ENCODE measurements around the gene ARNT2.
A peak's percentile ranks its signal among the peaks of the same experiment; 100 is the strongest.

The ARNT2 gene

GRCh38 chr15:80530737-80531365 lies 126.7 kb downstream of the ARNT2 start:
- Histone ChIP-seq H3K27me3 (ENCODE audit: control insufficient read depth, insufficient read depth, low read length) (no peaks in the 10 kb centered on the region), H3K9ac (ENCODE audit: low read depth, low read length) (no peak overlapping the region), H3K4me1 (ENCODE audit: control insufficient read depth, insufficient read depth, low read length) (peaks cover 6% of the 10 kb centered on the region), H3K9me3 (replicated peaks; ENCODE audit: low read length) (no peaks in the 10 kb centered on the region), H3K36me3 (ENCODE audit: insufficient read depth, low read length) (no peaks in the 10 kb centered on the region), H3K4me3 (ENCODE audit: low read length) (no peak overlapping the region), H3K4me2 (ENCODE audit: low read length) (no peak overlapping the region)

- H3K9ac ChIP-seq (ENCODE audit: low read depth, low read length) = no peak overlapping the region
- no peaks in the 10 kb centered on the region for H3K27me3 ChIP-seq (ENCODE audit: control insufficient read depth, insufficient read depth, low read length)
- no peak overlapping the region for H3K4me3 ChIP-seq (ENCODE audit: low read length)
- H3K4me2 ChIP-seq (ENCODE audit: low read length) = no peak overlapping the region
- H3K9me3 ChIP-seq (replicated peaks; ENCODE audit: low read length) = no peaks in the 10 kb centered on the region
- peaks cover 5% of the 10 kb centered on the region for H3K4me1 ChIP-seq (ENCODE audit: control insufficient read depth, insufficient read depth, low read length)
- no peaks in the 10 kb centered on the region for H3K36me3 ChIP-seq (ENCODE audit: insufficient read depth, low read length)
These were observed 127.2 kb downstream of the ARNT2 start for GRCh38 chr15:80531388-80531787.

- Histone ChIP-seq H3K9ac (ENCODE audit: low read depth, low read length) (no peak overlapping the region), H3K27me3 (ENCODE audit: control insufficient read depth, insufficient read depth, low read length) (no peaks in the 10 kb centered on the region), H3K9me3 (replicated peaks; ENCODE audit: low read length) (no peaks in the 10 kb centered on the region), H3K4me1 (ENCODE audit: control insufficient read depth, insufficient read depth, low read length) (peaks cover 3% of the 10 kb centered on the region), H3K36me3 (ENCODE audit: insufficient read depth, low read length) (no peaks in the 10 kb centered on the region), H3K4me3 (ENCODE audit: low read length) (no peak overlapping the region), H3K4me2 (ENCODE audit: low read length) (no peak overlapping the region)
These were observed 127.6 kb downstream of the ARNT2 start for GRCh38 chr15:80531796-80532195.

GRCh38 chr15:80533790-80534333 lies 129.7 kb downstream of the ARNT2 start:
- H3K4me3 ChIP-seq (ENCODE audit: low read length) = no peak overlapping the region
- H3K9me3 ChIP-seq (replicated peaks; ENCODE audit: low read length) = no peaks in the 10 kb centered on the region
- H3K4me2 ChIP-seq (ENCODE audit: low read length) = no peak overlapping the region
- H3K4me1 ChIP-seq (ENCODE audit: control insufficient read depth, insufficient read depth, low read length) = peaks cover 3% of the 10 kb centered on the region
- H3K27me3 ChIP-seq (ENCODE audit: control insufficient read depth, insufficient read depth, low read length) = no peaks in the 10 kb centered on the region
- H3K36me3 ChIP-seq (ENCODE audit: insufficient read depth, low read length) = no peaks in the 10 kb centered on the region
- no peak overlapping the region for H3K9ac ChIP-seq (ENCODE audit: low read depth, low read length)

GRCh38 chr15:80536231-80536630 lies 132.0 kb downstream of the ARNT2 start:
- Histone ChIP-seq H3K27me3 (ENCODE audit: control insufficient read depth, insufficient read depth, low read length) (no peaks in the 10 kb centered on the region), H3K9ac (ENCODE audit: low read depth, low read length) (no peak overlapping the region), H3K36me3 (ENCODE audit: insufficient read depth, low read length) (no peaks in the 10 kb centered on the region), H3K4me3 (ENCODE audit: low read length) (no peak overlapping the region), H3K9me3 (replicated peaks; ENCODE audit: low read length) (no peaks in the 10 kb centered on the region), H3K4me2 (ENCODE audit: low read length) (no peak overlapping the region), H3K4me1 (ENCODE audit: control insufficient read depth, insufficient read depth, low read length) (peaks cover 3% of the 10 kb centered on the region)

GRCh38 chr15:80536716-80537115 lies 132.5 kb downstream of the ARNT2 start:
- H3K9me3 ChIP-seq (replicated peaks; ENCODE audit: low read length) = no peaks in the 10 kb centered on the region
- H3K4me1 ChIP-seq (ENCODE audit: control insufficient read depth, insufficient read depth, low read length) = no peaks in the 10 kb centered on the region
- H3K36me3 ChIP-seq (ENCODE audit: insufficient read depth, low read length) = no peaks in the 10 kb centered on the region
- no peak overlapping the region for H3K4me3 ChIP-seq (ENCODE audit: low read length)
- no peak overlapping the region for H3K4me2 ChIP-seq (ENCODE audit: low read length)
- H3K27me3 ChIP-seq (ENCODE audit: control insufficient read depth, insufficient read depth, low read length) = no peaks in the 10 kb centered on the region
- H3K9ac ChIP-seq (ENCODE audit: low read depth, low read length) = no peak overlapping the region

- H3K4me2 ChIP-seq (ENCODE audit: low read length) = no peak overlapping the region
- H3K27me3 ChIP-seq (ENCODE audit: control insufficient read depth, insufficient read depth, low read length) = no peaks in the 10 kb centered on the region
- no peak overlapping the region for H3K9ac ChIP-seq (ENCODE audit: low read depth, low read length)
- H3K4me3 ChIP-seq (ENCODE audit: low read length) = no peak overlapping the region
- no peaks in the 10 kb centered on the region for H3K9me3 ChIP-seq (replicated peaks; ENCODE audit: low read length)
- peaks cover 12% of the 10 kb centered on the region for H3K4me1 ChIP-seq (ENCODE audit: control insufficient read depth, insufficient read depth, low read length)
- no peaks in the 10 kb centered on the region for H3K36me3 ChIP-seq (ENCODE audit: insufficient read depth, low read length)
These were observed 140.9 kb downstream of the ARNT2 start for GRCh38 chr15:80545078-80545477.

- Histone ChIP-seq H3K27me3 (ENCODE audit: control insufficient read depth, insufficient read depth, low read length) (no peaks in the 10 kb centered on the region), H3K4me1 (ENCODE audit: control insufficient read depth, insufficient read depth, low read length) (peaks cover 26% of the 10 kb centered on the region), H3K4me3 (ENCODE audit: low read length) (no peak overlapping the region), H3K9me3 (replicated peaks; ENCODE audit: low read length) (no peaks in the 10 kb centered on the region), H3K9ac (ENCODE audit: low read depth, low read length) (no peak overlapping the region), H3K4me2 (ENCODE audit: low read length) (no peak overlapping the region), H3K36me3 (ENCODE audit: insufficient read depth, low read length) (no peaks in the 10 kb centered on the region)
These were observed 143.1 kb downstream of the ARNT2 start for GRCh38 chr15:80547264-80547663.

GRCh38 chr15:80549191-80549590 lies 145.0 kb downstream of the ARNT2 start:
- peak overlapping the region; percentile 61 for H3K9ac ChIP-seq (ENCODE audit: low read depth, low read length)
- peaks cover 26% of the 10 kb centered on the region for H3K4me1 ChIP-seq (ENCODE audit: control insufficient read depth, insufficient read depth, low read length)
- peak overlapping the region; percentile 35 for H3K4me3 ChIP-seq (ENCODE audit: low read length)
- peak overlapping the region; percentile 67 for H3K4me2 ChIP-seq (ENCODE audit: low read length)
- no peaks in the 10 kb centered on the region for H3K36me3 ChIP-seq (ENCODE audit: insufficient read depth, low read length)
- no peaks in the 10 kb centered on the region for H3K27me3 ChIP-seq (ENCODE audit: control insufficient read depth, insufficient read depth, low read length)
- H3K9me3 ChIP-seq (replicated peaks; ENCODE audit: low read length) = no peaks in the 10 kb centered on the region

- Histone ChIP-seq H3K27me3 (ENCODE audit: control insufficient read depth, insufficient read depth, low read length) (no peaks in the 10 kb centered on the region), H3K4me2 (ENCODE audit: low read length) (peak overlapping the region; percentile 67), H3K36me3 (ENCODE audit: insufficient read depth, low read length) (no peaks in the 10 kb centered on the region), H3K4me3 (ENCODE audit: low read length) (peak overlapping the region; percentile 35), H3K9me3 (replicated peaks; ENCODE audit: low read length) (no peaks in the 10 kb centered on the region), H3K9ac (ENCODE audit: low read depth, low read length) (peak overlapping the region; percentile 60), H3K4me1 (ENCODE audit: control insufficient read depth, insufficient read depth, low read length) (peaks cover 26% of the 10 kb centered on the region)
These were observed 145.5 kb downstream of the ARNT2 start for GRCh38 chr15:80549654-80550053.

- peak overlapping the region; percentile 67 for H3K4me2 ChIP-seq (ENCODE audit: low read length)
- peaks cover 26% of the 10 kb centered on the region for H3K4me1 ChIP-seq (ENCODE audit: control insufficient read depth, insufficient read depth, low read length)
- peak overlapping the region; percentile 35 for H3K4me3 ChIP-seq (ENCODE audit: low read length)
- peaks cover 5% of the 10 kb centered on the region for H3K36me3 ChIP-seq (ENCODE audit: insufficient read depth, low read length)
- H3K9me3 ChIP-seq (replicated peaks; ENCODE audit: low read length) = no peaks in the 10 kb centered on the region
- no peaks in the 10 kb centered on the region for H3K27me3 ChIP-seq (ENCODE audit: control insufficient read depth, insufficient read depth, low read length)
- peak overlapping the region; percentile 69 for H3K9ac ChIP-seq (ENCODE audit: low read depth, low read length)
These were observed 146.2 kb downstream of the ARNT2 start for GRCh38 chr15:80550219-80550907.

GRCh38 chr15:80550908-80551260 lies 146.7 kb downstream of the ARNT2 start:
- Histone ChIP-seq H3K4me1 (ENCODE audit: control insufficient read depth, insufficient read depth, low read length) (peaks cover 26% of the 10 kb centered on the region), H3K36me3 (ENCODE audit: insufficient read depth, low read length) (peaks cover 5% of the 10 kb centered on the region), H3K9me3 (replicated peaks; ENCODE audit: low read length) (no peaks in the 10 kb centered on the region), H3K4me3 (ENCODE audit: low read length) (no peak overlapping the region), H3K27me3 (ENCODE audit: control insufficient read depth, insufficient read depth, low read length) (no peaks in the 10 kb centered on the region), H3K4me2 (ENCODE audit: low read length) (peak overlapping the region; percentile 67), H3K9ac (ENCODE audit: low read depth, low read length) (peak overlapping the region; percentile 69)

Data from skeletal muscle satellite cell (primary cell).